Measurements from ENCODE around the gene RGL3. TPM values are rescaled to one million over a fixed set of nuclear protein-coding genes. Genes with fewer than 3 reads are reported as not detected.
"Not testable (repeated sequence)": the region's sequence is repeated elsewhere in the genome, so short reads cannot be mapped to it uniquely, and the experiment has no call there.

RGL3 gene
- total and polyA plus RNA-seq, 10 donors, result 5.1 to 57.7 (median 23.0) TPM

DNA sequence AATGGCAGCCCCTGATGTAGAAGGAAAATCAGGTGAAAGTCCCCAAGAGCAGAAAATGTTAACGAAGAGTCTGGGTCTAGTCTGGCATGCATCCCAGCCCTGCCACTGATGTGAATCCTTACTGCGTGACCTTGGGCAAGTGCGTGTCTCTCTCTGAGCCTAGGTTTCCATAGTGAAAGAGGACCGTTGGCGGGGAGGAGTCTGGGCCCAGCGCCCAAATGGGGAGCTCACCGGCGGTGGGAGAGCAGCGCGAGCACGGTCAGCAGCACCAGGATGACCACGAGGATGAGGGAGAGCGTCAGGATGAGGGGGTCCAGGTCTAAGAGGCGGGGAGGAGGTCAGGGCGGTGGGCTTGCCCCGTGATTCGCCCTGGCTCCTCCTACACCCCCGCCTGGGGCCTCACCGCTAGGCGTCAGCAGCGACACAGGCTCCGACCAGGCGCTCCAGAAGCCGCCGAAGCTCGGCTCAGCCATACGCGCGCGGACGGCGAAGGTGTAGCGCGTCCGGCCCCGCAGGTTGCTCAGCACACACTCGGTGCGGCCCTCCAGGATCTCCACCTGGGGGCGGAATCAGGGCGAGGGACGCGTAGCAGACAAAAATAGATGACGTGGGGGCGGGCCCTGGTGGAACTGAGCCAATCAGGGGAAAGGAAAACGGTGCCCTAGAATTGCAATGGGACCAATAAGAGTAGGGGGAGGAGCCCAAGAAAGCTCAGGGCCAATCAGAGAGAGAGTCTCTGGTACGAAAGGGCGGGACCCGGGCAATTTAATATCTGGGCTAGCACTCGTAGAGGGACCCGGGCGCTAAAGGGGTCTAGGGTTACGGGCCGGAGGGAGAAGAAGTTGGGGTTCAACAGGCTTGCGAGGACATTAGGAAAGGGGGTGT lies 38.2 kb downstream of the RGL3 start:
- peaks cover 36 to 91% (median 75%) of the 10 kb centered on the region in 6 donors for H3K4me1 ChIP-seq
- no peaks in the 10 kb centered on the region for H3K9me3 ChIP-seq
- DNase-seq, result peak; percentile 98
- peak overlapping the region; percentile 49 to 81 (median 61) for H3K4me3 ChIP-seq
- TF ChIP-seq, protein P1, sequence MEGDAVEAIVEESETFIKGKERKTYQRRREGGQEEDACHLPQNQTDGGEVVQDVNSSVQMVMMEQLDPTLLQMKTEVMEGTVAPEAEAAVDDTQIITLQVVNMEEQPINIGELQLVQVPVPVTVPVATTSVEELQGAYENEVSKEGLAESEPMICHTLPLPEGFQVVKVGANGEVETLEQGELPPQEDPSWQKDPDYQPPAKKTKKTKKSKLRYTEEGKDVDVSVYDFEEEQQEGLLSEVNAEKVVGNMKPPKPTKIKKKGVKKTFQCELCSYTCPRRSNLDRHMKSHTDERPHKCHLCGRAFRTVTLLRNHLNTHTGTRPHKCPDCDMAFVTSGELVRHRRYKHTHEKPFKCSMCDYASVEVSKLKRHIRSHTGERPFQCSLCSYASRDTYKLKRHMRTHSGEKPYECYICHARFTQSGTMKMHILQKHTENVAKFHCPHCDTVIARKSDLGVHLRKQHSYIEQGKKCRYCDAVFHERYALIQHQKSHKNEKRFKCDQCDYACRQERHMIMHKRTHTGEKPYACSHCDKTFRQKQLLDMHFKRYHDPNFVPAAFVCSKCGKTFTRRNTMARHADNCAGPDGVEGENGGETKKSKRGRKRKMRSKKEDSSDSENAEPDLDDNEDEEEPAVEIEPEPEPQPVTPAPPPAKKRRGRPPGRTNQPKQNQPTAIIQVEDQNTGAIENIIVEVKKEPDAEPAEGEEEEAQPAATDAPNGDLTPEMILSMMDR (IDR thresholded peaks at IDR 0.05 in 8 of 11, conservative IDR thresholded peaks at IDR 0.05 in 3 of 11), result peak; percentile 84 to 92 (median 88)
- TF ChIP-seq POLR2A (IDR thresholded peaks at IDR 0.05), result peak in 2 of 3 donors; percentile 78 to 92
- TF ChIP-seq POLR2AphosphoS5 (IDR thresholded peaks at IDR 0.05), result peak; percentile 98 to 99 (median 99)
- H3K36me3 ChIP-seq, result peaks cover 0 to 16% (median 2%) of the 10 kb centered on the region in 6 donors
- intact Hi-C loops (cut with DNase I; ENCODE audit: low total_unique reads), result loop anchor here (5.0 kb wide), 1 partner anchor 56 kb away; the partner anchor contains the start of genes ODAD3 and PRKCSH
- H3K27me3 ChIP-seq (replicated peaks in 1 of 7), result peaks cover 0 to 26% (median 0%) of the 10 kb centered on the region in 7 donors
- 0 to 2% (median 2%) methylated on average over 38 to 54 of the region's 54 CpGs for WGBS, 5 donors
- peak overlapping the region; percentile 83 to 97 (median 94) for H3K27ac ChIP-seq

DNA sequence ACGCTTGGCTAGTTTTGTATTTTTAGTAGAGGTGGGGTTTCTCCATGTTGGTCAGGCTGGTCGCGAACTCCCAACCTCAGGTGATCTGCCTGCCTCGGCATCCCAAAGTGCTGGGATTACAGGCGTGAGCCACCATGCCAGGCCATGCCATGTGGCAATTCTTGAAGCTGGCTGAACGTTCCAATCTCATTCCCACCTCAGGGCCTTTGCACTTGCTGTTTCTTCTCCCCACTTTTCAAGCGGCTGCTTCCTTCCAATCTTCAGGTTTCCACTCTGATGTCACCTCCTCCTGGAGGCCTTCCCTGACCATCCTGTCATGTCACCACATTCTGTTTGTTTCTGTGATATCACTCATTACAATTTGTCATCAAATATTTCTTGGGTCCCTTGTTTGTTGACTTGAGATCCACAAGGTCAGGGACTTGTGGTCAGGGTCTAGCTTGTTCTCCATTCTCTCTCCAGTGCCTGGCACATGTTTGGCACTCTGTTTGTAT lies 39.2 kb downstream of the RGL3 start:
- no peak for DNase-seq
- intact Hi-C loops (cut with DNase I; ENCODE audit: low total_unique reads), result loop anchor here (5.0 kb wide), 1 partner anchor 57 kb away; the partner anchor contains the start of genes ODAD3 and PRKCSH
- peaks cover 39 to 98% (median 81%) of the 10 kb centered on the region in 6 donors for H3K4me1 ChIP-seq

DNA sequence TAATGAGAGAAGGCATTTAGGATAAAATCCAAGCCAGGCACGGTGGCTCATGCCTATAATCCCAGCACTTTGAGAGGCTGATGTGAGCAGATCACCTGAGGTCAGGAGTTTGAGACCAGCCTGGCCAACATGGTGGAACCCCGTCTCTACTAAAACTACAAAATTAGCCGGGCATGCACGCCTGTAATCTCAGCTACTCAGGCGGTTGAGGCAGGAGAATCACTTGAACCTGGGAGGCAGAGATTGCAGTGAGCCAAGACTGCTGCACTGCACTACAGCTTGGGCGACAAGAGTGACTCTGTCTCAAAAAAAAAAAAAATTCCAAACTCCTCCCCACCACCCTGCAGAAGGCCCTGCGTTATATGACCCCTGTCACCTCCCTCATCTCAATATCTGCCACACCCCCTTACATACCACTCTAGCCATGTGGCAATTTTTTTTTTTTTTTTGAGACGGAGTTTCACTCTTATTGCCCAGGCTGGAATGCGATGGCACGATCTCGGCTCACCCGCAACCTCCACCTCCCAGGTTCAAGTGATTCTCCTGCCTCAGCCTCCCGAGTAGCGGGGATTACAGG lies 39.8 kb downstream of the RGL3 start:
- DNase-seq; H3K9me3 ChIP-seq; intact Hi-C loops (cut with DNase I; ENCODE audit: low total_unique reads); H3K4me3 ChIP-seq: not testable (repeated sequence)
- H3K4me1 ChIP-seq, result peaks cover 39 to 93% (median 80%) of the 10 kb centered on the region in 6 donors
- peaks cover 0 to 26% (median 0%) of the 10 kb centered on the region in 7 donors for H3K27me3 ChIP-seq (replicated peaks in 1 of 7)
- H3K36me3 ChIP-seq, result peaks cover 0 to 16% (median 2%) of the 10 kb centered on the region in 6 donors
- peak overlapping the region in 2 of 8 donors; percentile 97 for H3K27ac ChIP-seq
- 90 to 93% (median 91%) methylated on average over 14 of the region's 14 CpGs for WGBS, 5 donors

More for the DNA sequence above, 39.2 kb downstream of the RGL3 start:
- no peaks in the 10 kb centered on the region for H3K9me3 ChIP-seq
- 91 to 97% (median 93%) methylated on average over 7 of the region's 7 CpGs for WGBS, 5 donors
- peaks cover 0 to 16% (median 2%) of the 10 kb centered on the region in 6 donors for H3K36me3 ChIP-seq
- TF ChIP-seq, protein P1 (IDR thresholded peaks at IDR 0.05 in 8 of 11, conservative IDR thresholded peaks at IDR 0.05 in 3 of 11), result no peak
- TF ChIP-seq POLR2A (IDR thresholded peaks at IDR 0.05) (no peak), POLR2AphosphoS5 (IDR thresholded peaks at IDR 0.05) (no peak)
- H3K4me3 ChIP-seq, result peak overlapping the region in 2 of 8 donors; percentile 56 to 81
- peaks cover 0 to 26% (median 0%) of the 10 kb centered on the region in 7 donors for H3K27me3 ChIP-seq (replicated peaks in 1 of 7)
- peak overlapping the region in 7 of 8 donors; percentile 88 to 97 (median 95) for H3K27ac ChIP-seq

DNA sequence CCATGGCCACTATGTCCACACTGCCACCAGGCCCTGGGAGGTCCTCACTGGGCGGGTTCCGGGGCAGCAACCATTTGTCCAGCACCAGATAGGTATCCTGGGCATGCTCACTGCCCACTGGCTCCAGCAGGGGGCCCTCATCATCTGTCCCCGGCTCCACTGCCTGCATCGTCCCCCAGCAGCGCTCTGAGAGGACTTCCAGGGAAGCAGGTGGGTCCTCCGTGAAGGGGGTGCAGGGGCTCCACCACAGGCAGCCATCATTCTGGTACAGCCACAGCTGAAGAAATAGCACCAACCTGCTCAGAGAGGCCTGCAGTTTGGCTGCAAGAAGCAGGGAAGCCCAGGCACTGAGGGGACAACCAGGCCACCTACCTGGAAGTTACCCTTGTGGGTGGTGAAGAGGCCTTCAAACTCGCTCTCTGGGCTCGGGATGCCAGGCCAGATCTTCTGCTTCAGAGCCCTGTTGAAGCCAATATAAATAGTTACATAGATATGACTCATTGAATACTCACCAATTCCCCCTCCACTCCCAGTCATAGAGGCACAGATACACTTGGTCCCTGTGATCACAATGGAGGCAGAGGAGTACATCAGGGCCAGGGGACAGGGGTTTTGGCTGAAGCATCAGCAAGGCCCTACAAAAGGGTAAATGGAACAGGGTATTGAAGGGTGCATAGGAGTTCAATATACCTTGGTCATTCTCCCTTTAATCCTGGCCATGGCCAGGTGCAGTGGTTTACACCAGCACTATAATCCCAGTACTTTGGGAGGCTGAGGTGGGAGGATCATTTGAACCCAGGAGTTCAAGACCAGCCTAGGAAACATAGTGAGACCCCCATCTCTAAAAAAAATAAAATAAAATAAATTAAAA lies 40.6 kb downstream of the RGL3 start:
- DNase-seq, result peak; percentile 86
- peaks cover 0 to 18% (median 0%) of the 10 kb centered on the region in 7 donors for H3K27me3 ChIP-seq (replicated peaks in 1 of 7)
- intact Hi-C loops (cut with DNase I; ENCODE audit: low total_unique reads), result no loop called here
- no peak overlapping the region for H3K4me3 ChIP-seq
- H3K36me3 ChIP-seq, result peaks cover 0 to 16% (median 2%) of the 10 kb centered on the region in 6 donors
- 52 to 70% (median 56%) methylated on average over 8 of the region's 8 CpGs; no CpG with 5 or more reads in 1 of the 5 donors for WGBS, 5 donors
- H3K9me3 ChIP-seq, result no peaks in the 10 kb centered on the region
- peak overlapping the region in 4 of 8 donors; percentile 13 to 97 (median 74) for H3K27ac ChIP-seq
- no peak for TF ChIP-seq POLR2A (IDR thresholded peaks at IDR 0.05)
- TF ChIP-seq POLR2AphosphoS5 (IDR thresholded peaks at IDR 0.05), result peak; percentile 9 to 61 (median 51)
- TF ChIP-seq, protein P1 (IDR thresholded peaks at IDR 0.05 in 8 of 11, conservative IDR thresholded peaks at IDR 0.05 in 3 of 11), result peak; percentile 21 to 71 (median 58)
- H3K4me1 ChIP-seq, result peaks cover 44 to 93% (median 80%) of the 10 kb centered on the region in 6 donors
